ENCODE measurements around the gene MPIG6B.

The MPIG6B gene

DNA sequence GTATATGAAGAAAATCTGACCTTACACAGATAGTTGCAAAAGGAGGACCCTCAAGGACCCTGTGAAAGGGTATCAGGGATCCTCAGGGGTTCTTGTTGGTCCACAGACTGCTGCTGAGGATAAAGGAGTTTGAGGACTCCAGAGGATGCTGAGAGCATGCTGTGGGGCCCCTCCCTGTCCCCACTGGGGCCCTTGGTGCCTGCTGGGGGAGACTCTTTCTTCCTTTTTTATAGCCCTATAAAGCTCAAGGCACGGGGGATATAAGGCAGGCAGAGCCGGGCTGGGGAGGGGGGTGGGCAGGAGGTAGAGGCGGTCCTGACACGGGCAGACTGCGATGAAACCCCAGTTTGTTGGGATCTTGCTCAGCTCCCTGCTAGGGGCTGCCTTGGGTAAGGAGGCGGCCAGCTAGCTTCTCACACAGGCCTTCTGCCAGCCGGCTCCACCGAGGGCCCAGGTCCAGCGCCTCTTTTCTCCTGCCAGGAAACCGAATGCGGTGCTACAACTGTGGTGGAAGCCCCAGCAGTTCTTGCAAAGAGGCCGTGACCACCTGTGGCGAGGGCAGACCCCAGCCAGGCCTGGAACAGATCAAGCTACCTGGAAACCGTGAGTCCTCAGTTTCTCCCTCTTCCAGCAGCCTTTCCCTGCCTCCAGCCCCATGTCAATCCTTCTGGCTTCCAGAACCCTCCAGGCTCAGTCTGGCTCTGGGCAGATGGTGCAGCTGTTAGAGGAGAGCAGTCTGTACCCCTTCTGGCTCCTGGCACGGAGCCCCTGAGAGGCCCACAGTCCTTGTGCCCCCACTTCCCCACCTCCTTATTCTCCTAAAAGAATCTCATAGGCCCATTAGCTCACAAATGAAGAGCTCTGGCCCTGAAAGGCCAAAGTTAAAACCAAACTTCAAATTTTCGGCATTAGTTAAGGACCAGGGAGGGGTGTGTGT is 7.9 kb upstream of the MPIG6B start, which contains the start of gene LY6G6D:
Gene LY6G6D (plus strand): TSS at position 327 of the 937 bp plus-strand sequence. CDS start 8 bp downstream, at position 335.
- no peak within 1 kb of the TSS for H3K4me3 ChIP-seq (ENCODE audit: low read length)
- no peak for DNase-seq (ENCODE audit: low read depth)
- TF ChIP-seq, protein P1, sequence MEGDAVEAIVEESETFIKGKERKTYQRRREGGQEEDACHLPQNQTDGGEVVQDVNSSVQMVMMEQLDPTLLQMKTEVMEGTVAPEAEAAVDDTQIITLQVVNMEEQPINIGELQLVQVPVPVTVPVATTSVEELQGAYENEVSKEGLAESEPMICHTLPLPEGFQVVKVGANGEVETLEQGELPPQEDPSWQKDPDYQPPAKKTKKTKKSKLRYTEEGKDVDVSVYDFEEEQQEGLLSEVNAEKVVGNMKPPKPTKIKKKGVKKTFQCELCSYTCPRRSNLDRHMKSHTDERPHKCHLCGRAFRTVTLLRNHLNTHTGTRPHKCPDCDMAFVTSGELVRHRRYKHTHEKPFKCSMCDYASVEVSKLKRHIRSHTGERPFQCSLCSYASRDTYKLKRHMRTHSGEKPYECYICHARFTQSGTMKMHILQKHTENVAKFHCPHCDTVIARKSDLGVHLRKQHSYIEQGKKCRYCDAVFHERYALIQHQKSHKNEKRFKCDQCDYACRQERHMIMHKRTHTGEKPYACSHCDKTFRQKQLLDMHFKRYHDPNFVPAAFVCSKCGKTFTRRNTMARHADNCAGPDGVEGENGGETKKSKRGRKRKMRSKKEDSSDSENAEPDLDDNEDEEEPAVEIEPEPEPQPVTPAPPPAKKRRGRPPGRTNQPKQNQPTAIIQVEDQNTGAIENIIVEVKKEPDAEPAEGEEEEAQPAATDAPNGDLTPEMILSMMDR (conservative IDR thresholded peaks at IDR 0.05; ENCODE audit: low read length), result no peak

DNA sequence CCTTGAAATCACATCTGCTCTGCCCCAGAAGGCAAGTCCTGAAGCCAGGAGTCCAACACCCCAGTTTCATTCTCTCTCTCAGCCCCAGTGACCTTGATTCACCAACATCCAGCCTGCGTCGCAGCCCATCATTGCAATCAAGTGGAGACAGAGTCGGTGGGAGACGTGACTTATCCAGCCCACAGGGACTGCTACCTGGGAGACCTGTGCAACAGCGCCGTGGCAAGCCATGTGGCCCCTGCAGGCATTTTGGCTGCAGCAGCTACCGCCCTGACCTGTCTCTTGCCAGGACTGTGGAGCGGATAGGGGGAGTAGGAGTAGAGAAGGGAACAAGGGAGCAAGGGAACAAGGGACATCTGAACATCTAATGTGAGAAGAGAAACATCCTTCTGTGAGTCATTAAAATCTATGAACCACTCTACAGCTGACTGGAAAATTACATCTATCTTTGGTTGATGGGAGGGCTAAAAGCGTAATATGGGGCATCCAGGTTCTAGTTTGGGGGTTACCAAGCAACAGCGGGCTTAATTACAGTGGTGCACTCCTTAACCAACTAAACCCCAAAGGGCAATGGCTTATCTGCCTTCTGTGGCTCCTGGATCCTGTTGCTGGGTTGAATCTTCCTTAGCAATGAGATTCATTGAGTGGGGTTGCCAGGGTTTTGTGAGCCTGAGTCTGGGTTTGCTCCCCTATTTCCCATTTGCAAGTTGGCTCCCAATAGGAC is 5.5 kb upstream of the MPIG6B start:
- TF ChIP-seq, protein P1 (conservative IDR thresholded peaks at IDR 0.05; ENCODE audit: low read length), result no peak
- no peak for DNase-seq (ENCODE audit: low read depth)
- H3K4me3 ChIP-seq (ENCODE audit: low read length), result no peak overlapping the region

DNA sequence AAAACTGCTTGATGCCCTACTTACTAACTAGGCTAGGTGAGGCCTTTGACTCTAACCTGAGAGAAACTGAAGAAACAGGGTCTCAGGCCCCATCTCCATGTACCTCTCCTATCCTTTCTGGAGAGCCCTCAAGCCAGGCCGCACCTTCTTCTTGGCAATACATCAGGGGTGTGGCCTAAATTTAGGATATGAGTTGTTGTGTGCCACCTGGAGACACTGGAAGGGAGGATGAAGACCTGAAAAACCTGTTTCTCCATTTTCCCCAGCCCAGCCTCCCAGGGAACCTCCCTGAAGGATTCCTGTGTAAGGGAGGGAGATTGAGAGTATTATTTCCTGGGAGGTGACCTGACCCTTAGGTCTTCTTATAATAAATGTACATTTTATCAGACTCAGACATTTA is 4.9 kb upstream of the MPIG6B start:
- TF ChIP-seq, protein P1 (conservative IDR thresholded peaks at IDR 0.05; ENCODE audit: low read length), result no peak
- no peak for DNase-seq (ENCODE audit: low read depth)
- H3K4me3 ChIP-seq (ENCODE audit: low read length), result no peak overlapping the region

DNA sequence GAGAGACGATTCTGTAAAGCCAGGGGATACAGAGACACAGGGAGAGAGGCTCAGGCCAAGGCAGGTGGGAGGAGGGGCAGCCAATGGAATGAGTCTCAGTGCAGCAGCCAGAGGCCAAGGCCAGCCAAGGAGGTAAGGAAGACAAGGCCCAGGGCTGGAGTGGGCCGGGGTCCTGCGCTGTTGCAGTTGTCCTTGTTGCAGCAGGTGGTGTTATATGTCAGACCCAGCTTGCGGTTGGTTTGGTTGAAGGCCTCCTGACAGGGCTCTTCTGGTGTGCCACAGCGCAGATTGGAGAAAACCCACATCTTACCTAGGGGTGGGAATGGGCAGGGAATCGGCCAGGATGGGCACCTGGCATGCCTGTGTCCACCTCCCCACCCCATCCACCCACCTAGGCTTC is 4.2 kb upstream of the MPIG6B start:
- H3K4me3 ChIP-seq (ENCODE audit: low read length), result no peak overlapping the region
- TF ChIP-seq, protein P1 (conservative IDR thresholded peaks at IDR 0.05; ENCODE audit: low read length), result no peak
- no peak for DNase-seq (ENCODE audit: low read depth)

DNA sequence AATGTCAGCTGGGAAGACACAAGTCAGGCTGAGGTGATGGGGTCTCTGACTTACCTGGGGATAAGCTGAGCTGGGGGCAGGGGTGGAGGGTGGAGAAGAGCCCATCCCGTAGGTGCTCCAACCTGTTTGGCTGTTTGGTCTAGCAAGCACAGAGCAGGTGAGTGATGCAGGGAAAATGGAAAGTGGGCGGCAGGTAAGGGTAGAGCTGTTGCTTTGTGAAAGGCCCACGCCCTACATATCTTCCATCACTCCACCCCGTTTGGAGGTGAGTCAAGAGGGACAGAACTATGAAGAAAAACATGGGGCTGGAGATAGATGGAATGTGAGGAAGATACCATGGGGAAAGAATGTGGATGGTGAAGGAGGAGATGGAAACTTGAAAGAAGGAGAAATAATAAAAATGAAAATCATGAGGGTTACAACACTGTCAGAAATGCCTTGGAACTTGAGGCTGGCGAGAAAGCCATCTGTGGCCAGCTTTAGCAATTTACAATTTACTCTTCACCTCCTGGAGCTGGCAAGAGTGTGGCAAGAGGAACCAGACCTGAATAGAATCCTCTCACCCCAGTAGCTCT is 2.9 kb upstream of the MPIG6B start:
- no peak overlapping the region for H3K4me3 ChIP-seq (ENCODE audit: low read length)
- TF ChIP-seq, protein P1 (conservative IDR thresholded peaks at IDR 0.05; ENCODE audit: low read length), result no peak
- peak; percentile 42 for DNase-seq (ENCODE audit: low read depth)

DNA sequence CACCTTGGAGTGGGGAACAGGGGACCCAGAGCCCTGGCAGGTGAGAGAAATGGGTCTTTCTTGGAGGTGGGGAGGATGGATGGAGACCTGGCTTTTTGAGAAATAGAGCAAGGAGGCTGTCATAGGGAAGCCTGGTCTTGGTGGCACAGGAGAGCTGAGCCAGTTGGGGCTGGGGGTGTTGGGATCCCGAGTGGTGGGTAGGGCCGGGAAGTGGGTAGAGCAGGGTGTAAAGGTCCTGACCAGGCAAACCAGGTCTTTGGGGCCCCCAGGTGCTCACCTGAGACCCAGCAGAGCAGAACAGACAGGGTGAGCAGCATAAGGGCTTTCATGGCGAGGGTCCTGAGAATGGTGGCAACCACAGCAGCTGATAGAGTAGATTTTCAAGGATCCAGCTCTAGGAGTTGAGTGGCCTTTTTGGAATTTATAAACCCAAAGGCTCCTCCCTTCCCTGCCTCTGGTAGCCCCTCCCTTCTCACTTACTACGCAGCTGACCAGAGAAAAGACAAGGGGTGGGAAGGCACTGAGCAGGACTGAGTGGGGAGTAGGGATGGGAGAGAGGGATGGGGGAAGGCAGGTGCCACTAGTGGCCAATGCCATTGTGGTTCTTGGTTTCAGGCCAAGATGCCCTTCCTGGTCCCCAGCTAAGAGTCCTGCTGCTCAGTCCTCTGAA is 1.7 kb upstream of the MPIG6B start, which contains the start of gene LY6G6C:
Gene LY6G6C (minus strand): TSS at position 396 of the 670 bp plus-strand sequence. CDS start 67 bp downstream, at position 329.
- DNase-seq (ENCODE audit: low read depth), result no peak
- TF ChIP-seq, protein P1 (conservative IDR thresholded peaks at IDR 0.05; ENCODE audit: low read length), result no peak

More for the DNA sequence above, 1.7 kb upstream of the MPIG6B start, which contains the start of gene LY6G6C:
- no peak within 1 kb of the TSS for H3K4me3 ChIP-seq (ENCODE audit: low read length)

Measured in AG10803 (cell line).